Neural progenitor cell (in vitro differentiated cells): Measurements from ENCODE around the gene CFAP97D2.

Source experiments
- EZH2 ChIP-seq: fragments of 200-600 bp; sonication (generic); IDR thresholded peaks from 2 replicates; pipeline ENCODE4 v1.6.1; 2017; ENCODE audit warnings: antibody characterized with exemption, mild to moderate bottlenecking, moderate library complexity
- TF ChIP-seq, protein P1 (sequence below): fragments of 200-600 bp; sonication (generic); IDR thresholded peaks from 2 replicates; pipeline ENCODE4 v1.5.1; 2017; ENCODE audit warnings: antibody characterized with exemption, mild to moderate bottlenecking

DNA sequence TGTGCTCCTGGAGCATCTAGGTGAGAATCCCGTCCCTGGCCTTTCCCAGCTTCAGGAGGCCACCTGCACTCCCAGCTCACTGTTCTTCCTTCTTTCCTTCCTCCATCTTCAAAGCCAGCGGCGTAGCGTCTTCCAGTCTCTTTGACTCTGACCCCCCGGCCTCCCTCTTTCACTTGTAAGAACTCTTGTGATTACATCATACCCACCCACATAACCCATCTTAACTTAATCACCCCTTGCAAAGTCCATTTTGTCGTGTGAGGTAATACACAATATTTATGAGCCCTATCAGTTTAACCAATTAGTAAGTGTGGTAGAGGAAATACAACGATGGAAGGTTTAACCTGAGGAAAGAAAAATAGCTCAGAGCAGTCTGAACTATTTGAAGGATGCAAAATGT, 51.1 kb downstream of the CFAP97D2 start:
- TF ChIP-seq, protein P1, sequence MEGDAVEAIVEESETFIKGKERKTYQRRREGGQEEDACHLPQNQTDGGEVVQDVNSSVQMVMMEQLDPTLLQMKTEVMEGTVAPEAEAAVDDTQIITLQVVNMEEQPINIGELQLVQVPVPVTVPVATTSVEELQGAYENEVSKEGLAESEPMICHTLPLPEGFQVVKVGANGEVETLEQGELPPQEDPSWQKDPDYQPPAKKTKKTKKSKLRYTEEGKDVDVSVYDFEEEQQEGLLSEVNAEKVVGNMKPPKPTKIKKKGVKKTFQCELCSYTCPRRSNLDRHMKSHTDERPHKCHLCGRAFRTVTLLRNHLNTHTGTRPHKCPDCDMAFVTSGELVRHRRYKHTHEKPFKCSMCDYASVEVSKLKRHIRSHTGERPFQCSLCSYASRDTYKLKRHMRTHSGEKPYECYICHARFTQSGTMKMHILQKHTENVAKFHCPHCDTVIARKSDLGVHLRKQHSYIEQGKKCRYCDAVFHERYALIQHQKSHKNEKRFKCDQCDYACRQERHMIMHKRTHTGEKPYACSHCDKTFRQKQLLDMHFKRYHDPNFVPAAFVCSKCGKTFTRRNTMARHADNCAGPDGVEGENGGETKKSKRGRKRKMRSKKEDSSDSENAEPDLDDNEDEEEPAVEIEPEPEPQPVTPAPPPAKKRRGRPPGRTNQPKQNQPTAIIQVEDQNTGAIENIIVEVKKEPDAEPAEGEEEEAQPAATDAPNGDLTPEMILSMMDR = no peak
- no peak for TF ChIP-seq EZH2
